Hematopoietic multipotent progenitor cell treated with erythropoietin and hydrocortisone succinate and interleukin-3 and kit ligand, for 17 days (in vitro differentiated cells): ENCODE data around the gene ZNF14.
"Not testable (repeated sequence)": the region's sequence is repeated elsewhere in the genome, so short reads cannot be mapped to it uniquely, and the experiment has no call there.

Experiments used
- DNase-seq: peaks from one replicate; pipeline ENCODE4 v3.0.0-alpha.2; 2015; ENCODE audit warnings: low spot score

ZNF14 gene

DNA sequence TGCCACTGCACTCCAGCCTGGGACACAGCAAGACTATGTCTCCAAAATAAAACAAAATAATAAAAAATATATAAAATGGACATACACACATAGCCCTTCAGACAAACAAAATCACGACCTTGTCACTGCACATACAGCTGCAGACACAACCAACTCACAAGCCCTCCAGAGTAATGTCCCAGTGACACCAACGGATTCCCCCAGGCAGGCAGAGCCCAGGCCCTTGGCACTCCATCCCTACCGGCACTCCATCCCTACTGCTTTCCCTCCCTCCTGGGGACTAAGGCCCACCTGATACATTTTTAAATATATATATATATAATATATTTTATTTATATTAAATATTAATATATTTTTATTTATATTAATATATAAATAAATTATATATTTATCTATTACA, 45.8 kb downstream of the ZNF14 start:
- no peak for DNase-seq

GRCh38 chr19:19686580-19686979, 46.3 kb downstream of the ZNF14 start:
- no peak for DNase-seq

- DNase-seq: not testable (repeated sequence)
Observed at GRCh38 chr19:19686119-19686518, 46.8 kb downstream of the ZNF14 start.

DNA sequence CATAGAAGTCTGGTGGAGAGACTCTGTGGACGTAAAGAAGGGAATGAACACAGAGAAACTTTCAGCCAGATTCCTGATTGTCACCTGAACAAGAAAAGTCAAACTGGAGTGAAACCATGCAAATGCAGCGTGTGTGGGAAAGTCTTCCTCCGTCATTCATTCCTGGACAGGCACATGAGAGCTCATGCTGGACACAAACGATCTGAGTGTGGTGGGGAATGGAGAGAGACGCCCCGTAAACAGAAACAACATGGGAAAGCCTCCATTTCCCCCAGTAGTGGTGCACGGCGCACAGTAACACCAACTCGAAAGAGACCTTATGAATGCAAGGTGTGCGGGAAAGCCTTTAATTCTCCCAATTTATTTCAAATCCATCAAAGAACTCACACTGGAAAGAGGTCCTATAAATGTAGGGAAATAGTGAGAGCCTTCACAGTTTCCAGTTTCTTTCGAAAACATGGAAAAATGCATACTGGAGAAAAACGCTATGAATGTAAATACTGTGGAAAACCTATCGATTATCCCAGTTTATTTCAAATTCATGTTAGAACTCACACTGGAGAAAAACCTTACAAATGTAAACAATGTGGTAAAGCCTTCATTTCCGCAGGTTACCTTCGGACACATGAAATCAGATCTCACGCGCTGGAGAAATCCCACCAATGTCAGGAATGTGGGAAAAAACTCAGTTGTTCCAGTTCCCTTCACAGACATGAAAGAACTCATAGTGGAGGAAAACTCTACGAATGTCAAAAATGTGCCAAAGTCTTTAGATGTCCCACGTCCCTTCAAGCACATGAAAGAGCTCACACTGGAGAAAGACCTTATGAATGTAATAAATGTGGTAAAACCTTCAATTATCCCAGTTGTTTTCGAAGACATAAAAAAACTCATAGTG, 53.5 kb downstream of the ZNF14 start:
- DNase-seq: no peak

GRCh38 chr19:19677579-19677978, 55.3 kb downstream of the ZNF14 start:
- DNase-seq: no peak

GRCh38 chr19:19674315-19674714, 58.6 kb downstream of the ZNF14 start:
- no peak for DNase-seq

- no peak for DNase-seq
Observed at GRCh38 chr19:19672816-19673215, 60.1 kb downstream of the ZNF14 start.

DNA sequence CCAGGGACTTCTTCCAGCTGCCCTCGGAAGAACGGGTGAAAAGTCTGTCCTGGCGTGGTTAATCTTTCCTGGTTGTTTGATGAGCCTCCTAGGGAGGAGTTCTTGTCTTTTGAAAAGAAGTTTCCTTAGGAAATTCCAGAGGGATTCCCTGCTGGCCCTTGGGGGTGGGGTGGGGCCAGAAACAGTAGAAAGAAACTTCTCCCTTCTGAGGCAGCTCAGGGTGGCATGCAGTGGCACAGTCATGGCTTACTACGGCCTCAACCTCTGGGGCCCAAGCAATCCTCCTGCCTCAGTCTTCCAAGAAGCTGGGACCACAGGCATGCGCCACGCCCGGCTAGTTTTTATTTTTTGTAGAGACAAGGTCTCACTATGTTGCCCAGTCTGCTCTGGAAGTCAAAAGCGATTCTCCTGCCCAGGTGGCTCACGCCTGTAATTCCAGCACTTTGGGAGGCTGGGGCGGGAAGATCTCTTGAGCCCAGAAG, 62.8 kb downstream of the ZNF14 start:
- no peak for DNase-seq

DNA sequence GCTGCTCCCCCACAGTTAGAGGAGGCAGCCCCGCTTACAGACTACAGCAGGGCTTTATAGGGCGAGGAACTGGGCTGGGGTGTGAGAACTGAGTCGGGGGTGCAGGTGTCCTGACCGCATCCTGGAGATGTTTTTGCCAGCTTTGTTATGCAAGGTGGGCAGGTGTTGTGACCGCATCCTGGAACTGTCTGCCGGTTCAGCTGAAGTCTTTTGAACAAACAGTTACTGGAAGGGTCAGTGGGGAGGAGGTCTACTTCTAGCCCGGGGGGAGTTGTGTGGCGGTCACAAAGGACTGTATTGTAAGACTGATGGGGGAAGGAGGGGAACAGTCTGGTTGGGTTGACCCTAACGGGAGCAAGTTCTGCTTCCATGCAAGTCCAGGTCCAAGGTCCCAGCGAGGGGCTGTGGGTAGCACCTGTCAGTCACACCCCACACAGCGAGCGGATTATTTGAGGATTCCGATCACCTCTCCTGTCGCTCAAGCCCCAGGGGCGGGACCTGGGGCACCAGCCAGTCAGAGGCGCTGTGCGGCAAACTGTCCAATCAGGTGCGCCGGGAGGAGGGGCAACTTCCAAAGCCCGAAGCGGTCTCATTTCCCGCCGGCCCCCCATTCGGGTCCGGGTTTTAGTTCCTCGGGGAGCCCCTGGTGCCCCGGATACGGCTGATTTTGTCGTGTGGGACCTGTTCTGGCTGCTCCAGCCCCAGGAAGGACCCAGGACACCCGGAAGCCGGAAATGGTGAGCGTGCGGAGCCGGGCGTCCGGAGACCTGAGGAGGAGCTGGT, 64.5 kb downstream of the ZNF14 start, which contains the start of gene ZNF101:
Gene ZNF101 (plus strand): TSS at position 610 of the 783 bp plus-strand sequence. CDS start 125 bp downstream, at position 735.
- DNase-seq: peak; percentile 86

DNA sequence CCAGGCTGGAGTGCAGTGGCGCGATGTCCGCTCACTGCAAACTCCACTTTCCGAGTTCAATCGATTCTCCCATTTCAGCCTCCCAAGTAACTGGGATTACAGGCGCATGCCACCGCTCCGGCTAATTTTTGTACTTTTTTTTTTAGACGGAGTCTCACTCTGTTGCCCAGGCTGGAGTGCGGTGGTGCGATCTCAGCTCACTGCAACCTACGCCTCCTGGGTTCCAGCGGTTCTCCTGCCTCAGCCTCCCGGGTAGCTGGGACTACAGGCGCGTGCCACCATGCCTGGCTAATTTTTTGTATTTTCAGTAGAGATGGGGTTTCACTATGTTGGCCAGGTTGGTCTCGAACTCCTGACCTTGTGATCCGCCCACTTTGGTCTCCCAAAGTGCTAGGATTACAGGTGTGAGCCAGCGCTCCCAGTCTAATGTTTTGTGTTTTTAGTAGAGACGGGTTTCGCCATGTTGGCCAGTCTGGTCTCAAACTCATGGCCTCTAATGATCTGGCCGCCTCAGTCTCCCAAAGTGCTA, 67.4 kb downstream of the ZNF14 start:
- not testable (repeated sequence) for DNase-seq

DNA sequence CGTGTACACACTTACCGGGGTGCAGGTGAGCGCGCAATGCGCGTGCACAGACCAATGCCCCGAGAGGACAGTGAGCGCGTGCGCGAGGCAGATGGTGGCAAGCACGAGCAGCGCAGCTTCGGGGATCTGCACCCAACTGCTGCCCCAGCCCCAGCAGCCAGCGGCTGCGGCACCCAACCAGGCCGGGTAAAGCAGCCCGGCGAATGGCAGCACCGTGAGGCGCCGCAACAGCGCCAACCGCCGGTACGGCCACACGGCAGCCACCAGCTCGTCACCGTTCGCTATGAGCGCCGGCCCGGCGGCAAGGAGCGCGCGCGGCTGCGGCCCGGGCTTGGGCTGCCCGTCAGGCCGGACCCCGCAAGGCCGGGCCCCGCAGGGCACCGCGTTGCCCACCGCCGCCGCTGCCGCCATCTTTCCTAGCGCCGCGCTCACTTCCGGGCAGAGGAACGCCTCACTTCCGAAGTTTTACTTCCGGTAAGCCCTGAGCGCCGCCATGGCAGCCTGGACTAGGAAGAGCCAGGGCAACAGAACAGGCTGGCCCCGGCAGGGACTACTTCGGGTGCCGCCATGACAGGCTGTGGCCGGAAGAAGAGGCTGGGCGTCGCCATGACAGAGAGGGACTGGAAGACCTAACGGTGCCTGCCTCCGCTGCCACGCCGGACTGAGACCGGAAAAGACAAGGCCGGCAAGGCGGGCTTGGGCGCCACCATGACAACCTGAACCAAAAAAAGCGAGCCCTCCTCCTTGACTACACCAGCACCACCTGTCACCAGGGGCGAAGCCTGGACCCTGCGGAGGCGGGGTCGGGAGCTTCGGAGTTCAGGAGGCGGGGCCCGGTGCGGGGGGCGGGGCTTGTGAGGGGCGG, 69.4 kb downstream of the ZNF14 start, which contains the start of gene ATP13A1:
Gene ATP13A1 (minus strand): TSS at position 421 of the 865 bp plus-strand sequence. CDS start 10 bp downstream, at position 411.
- DNase-seq: peak; percentile 92

DNA sequence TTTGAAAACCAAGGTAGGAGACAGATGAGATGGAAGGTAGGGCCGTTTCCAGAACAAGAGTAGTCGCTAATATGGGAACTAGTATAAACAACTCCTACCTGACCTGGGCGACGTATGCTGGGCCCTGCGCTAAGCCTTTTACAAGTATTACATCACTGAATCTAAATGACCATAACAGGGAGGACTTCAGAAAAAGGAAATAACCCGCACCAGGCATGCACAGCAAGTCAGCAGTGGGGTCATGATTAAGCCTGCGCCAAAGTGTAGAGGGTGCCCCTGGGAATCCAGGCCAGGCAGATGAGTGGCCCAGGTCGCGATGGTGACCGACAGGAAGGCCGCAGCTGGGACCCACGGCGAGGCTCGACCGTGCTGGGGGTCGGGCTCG, 70.0 kb downstream of the ZNF14 start:
- no peak for DNase-seq

DNA sequence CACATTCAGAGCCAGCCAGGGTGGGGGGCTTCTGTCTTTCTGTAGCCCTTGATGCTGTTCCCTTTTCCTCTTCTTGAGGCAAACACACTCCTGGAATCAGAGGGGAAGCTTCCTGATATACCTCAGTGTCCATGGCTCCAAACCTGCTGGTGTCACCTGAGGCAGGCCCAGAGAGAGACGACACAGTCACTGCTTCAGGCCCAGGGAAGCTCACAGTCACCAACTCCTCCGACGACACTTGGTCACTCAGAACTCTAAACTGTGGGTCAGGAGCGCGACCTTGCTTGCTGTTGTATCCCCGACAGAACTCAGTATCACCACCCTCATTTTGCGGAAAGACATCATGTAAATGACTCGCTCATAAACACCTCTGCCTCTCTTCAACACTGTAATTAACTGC, 70.6 kb downstream of the ZNF14 start:
- DNase-seq: no peak

DNA sequence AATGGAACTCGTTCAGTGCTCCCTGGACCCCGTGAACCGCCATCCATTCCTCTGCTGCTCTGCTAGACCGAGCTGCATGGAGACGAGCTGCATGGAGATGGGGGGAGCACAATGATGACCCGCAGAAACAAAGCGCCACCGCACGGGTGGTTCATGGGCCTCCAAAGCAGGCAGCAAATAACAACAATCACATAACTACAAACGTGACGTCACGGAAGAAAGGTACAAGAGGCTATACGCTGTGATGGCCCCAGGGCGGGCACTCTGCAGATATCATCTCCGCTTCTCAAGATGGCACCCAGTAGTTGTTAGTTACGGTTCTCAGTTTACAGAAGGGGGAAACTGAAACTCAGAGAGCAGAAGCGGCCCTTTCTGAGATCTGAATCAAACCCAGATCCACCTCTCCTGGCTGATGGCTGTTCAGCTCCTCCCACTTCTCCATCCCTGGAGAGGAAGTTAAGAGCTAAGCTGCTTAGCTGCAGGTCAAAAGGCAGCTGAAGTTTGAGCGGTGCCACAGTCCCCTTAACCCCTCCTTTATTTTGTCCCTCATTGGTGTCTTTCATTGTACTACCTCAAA, 71.1 kb downstream of the ZNF14 start:
- no peak for DNase-seq

DNA sequence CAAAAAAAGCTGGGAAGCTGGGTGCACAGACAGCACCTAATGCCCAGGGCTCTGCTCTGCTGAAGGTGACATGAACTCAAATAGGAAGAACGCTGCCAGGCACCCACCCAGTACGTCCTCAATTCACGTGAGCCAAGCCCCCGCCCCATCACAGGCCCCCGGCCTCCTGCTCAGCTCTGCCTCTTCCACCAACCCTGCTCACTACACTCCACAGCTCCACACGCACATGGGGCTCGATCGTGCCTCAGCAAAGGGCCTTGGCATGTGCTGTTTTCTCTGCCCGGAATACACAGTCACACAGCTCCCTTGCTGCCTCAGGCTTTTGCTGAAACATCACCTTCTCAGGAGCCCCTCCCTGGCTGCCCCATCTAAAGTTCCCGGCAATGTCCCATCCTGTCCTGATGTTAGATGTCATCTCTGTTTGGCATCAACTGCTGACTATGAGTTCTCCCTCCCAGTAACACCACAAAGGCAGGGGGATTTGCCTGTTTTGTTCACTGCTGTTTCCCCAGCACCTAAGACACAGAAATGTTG, 71.7 kb downstream of the ZNF14 start:
- no peak for DNase-seq
